K562 (cell line): ENCODE data around the gene IGFBP7. TPM values are rescaled to one million over a fixed set of nuclear protein-coding genes. Genes with fewer than 3 reads are reported as not detected.

Experiments
- ATAC-seq: fragments of 200-7000 bp; cut with Tn5 transposase; 3 replicates; pipeline ENCODE4 v1.9.1; 2020; ENCODE audit warnings: moderate library complexity
- BruUV-seq: library from RNA; stranded (reverse); fragments of 400-500 nt; replicated peaks from 2 replicates; lab custom pipeline; 2021; lab: Mats Ljungman, UMichigan
- CTCF ChIA-PET: fragments of 300-600 bp; formaldehyde crosslinking; extraction: SDS; loops from one replicate; lab custom pipeline; 2021; ENCODE audit warnings: low intra/inter-chr PET ratio; lab: Yijun Ruan, JAX
- POLR2A ChIA-PET: fragments of 300-600, 350-650 bp; sonication (Branson Sonifier 250); formaldehyde crosslinking; extraction: SDS; loops from one replicate; lab custom pipeline; 2021; ENCODE audit warnings: antibody characterized with exemption, inconsistent platforms; lab: Yijun Ruan, JAX
- DNase-seq, 4 experiments: peaks; one replicate each; pipeline versions ENCODE4 v3.0.0 to v3.0.0-alpha.2; 2011 to 2018; ENCODE audit warnings: low spot score in 3 of 4, mixed read lengths in 3 of 4; ENCODE audit errors: extremely low read depth in 1 of 4
- FAIRE-seq: peaks from 2 replicates; lab custom pipeline; 2011; peaks lifted over from hg19 to GRCh38; lab: Jason Lieb, UNC
- H2AFZ ChIP-seq: 2 replicates; pipeline ENCODE4 v1.6.0; 2011; ENCODE audit warnings: low read depth, low read length, control low read depth, inconsistent platforms
- H3K27ac ChIP-seq: fragments of 200-600 bp; 3 replicates; pipeline ENCODE4 v1.8.0; 2011; ENCODE audit warnings: low read depth, mild to moderate bottlenecking, control low read depth, inconsistent platforms, low read length, moderate library complexity, mixed read lengths; ENCODE audit errors: extremely low read depth
- H3K27me3 ChIP-seq, 2 experiments: fragments of 300-600 bp in 1 of 2; 2 replicates in 1 of 2; 3 replicates in 1 of 2; pipeline versions ENCODE4 v1.6.0 to v1.8.0; 2011; ENCODE audit warnings: inconsistent platforms in 2 of 2, low read length in 2 of 2, mild to moderate bottlenecking in 1 of 2, mixed read lengths in 1 of 2, moderate library complexity in 1 of 2; ENCODE audit not compliant: control insufficient read depth in 2 of 2, insufficient read depth in 2 of 2
- H3K36me3 ChIP-seq: fragments of 300-600 bp; 3 replicates; pipeline ENCODE4 v1.8.0; 2011; ENCODE audit warnings: mild to moderate bottlenecking, low read length, inconsistent platforms; ENCODE audit not compliant: control insufficient read depth, insufficient read depth
- H3K4me1 ChIP-seq, 2 experiments: fragments of 200-600 bp in 1 of 2; replicated peaks in 1 of 2; 2 replicates in 1 of 2; 3 replicates in 1 of 2; pipeline versions ENCODE4 v1.5.1 to v1.8.0; 2011; ENCODE audit warnings: inconsistent platforms in 2 of 2, low read length in 2 of 2, mild to moderate bottlenecking in 1 of 2, mixed read lengths in 1 of 2, moderate library complexity in 1 of 2; ENCODE audit not compliant: control insufficient read depth in 2 of 2, insufficient read depth in 2 of 2
- H3K4me2 ChIP-seq: 2 replicates; pipeline ENCODE4 v1.6.1; 2011; ENCODE audit warnings: low read length, control low read depth, inconsistent platforms, mixed read lengths; ENCODE audit not compliant: insufficient read depth
- H3K4me3 ChIP-seq: fragments of 200-600 bp; sonication (generic), shearing (Covaris generic); 2 replicates; pipeline ENCODE4 v1.5.1; 2016; ENCODE audit warnings: control low read depth, inconsistent platforms
- H3K79me2 ChIP-seq: fragments of 200-600 bp; 3 replicates; pipeline ENCODE4 v1.8.0; 2011; ENCODE audit warnings: low read length, inconsistent platforms; ENCODE audit not compliant: control insufficient read depth, insufficient read depth
- H3K9ac ChIP-seq, 2 experiments: 2 replicates each; pipeline versions ENCODE4 v1.6.0 to v1.6.1; 2011; ENCODE audit warnings: low read depth in 2 of 2, low read length in 2 of 2, control low read depth in 1 of 2, inconsistent platforms in 1 of 2, mild to moderate bottlenecking in 1 of 2, mixed read lengths in 1 of 2; ENCODE audit not compliant: insufficient read depth in 1 of 2
- H3K9me1 ChIP-seq: one replicate; pipeline ENCODE4 v1.6.0; 2011; ENCODE audit warnings: inconsistent platforms, mild to moderate bottlenecking, low read length, moderate library complexity; ENCODE audit not compliant: control insufficient read depth, insufficient read depth
- H3K9me3 ChIP-seq: replicated peaks from 2 replicates; pipeline ENCODE4 v1.5.1; 2011; ENCODE audit warnings: low read depth, low read length, inconsistent platforms; ENCODE audit not compliant: control insufficient read depth, insufficient read depth
- H4K20me1 ChIP-seq: replicated peaks from 2 replicates; pipeline ENCODE4 v1.6.1; 2011; ENCODE audit warnings: low read length, inconsistent platforms, mixed read lengths; ENCODE audit not compliant: control insufficient read depth, insufficient read depth
- FOXM1 ChIP-seq, 2 experiments: fragments of 450-650 bp in 1 of 2; sonication (generic) in 1 of 2; formaldehyde crosslinking in 1 of 2; IDR thresholded peaks; 2 replicates each; pipeline versions ENCODE4 v1.6.1 to v1.9.0; 2017 to 2022; ENCODE audit warnings: low read depth in 2 of 2, mild to moderate bottlenecking in 2 of 2, missing genetic modification reagents in 1 of 2, moderate library complexity in 1 of 2
- KDM2B ChIP-seq: fragments of 250-450 bp; sonication (Bioruptor Pico); IDR thresholded peaks from 2 replicates; pipeline ENCODE4 v1.8.0; 2021; ENCODE audit warnings: mild to moderate bottlenecking, moderate library complexity
- KLF16 ChIP-seq: IDR thresholded peaks from 2 replicates; pipeline ENCODE4 v1.6.1; 2016; ENCODE audit warnings: antibody characterized with exemption
- NFATC3 ChIP-seq: fragments of 450-650 bp; IDR thresholded peaks from 2 replicates; pipeline ENCODE4 v1.6.1; 2017; ENCODE audit warnings: mild to moderate bottlenecking
- NFIX ChIP-seq: fragments of 250-450 bp; sonication (Bioruptor Pico); IDR thresholded peaks from 2 replicates; pipeline ENCODE4 v1.4.0; 2020; ENCODE audit warnings: low read depth, mild to moderate bottlenecking, moderate library complexity
- RBFOX2 ChIP-seq: fragments of 200-400 bp; formaldehyde crosslinking; IDR thresholded peaks from 2 replicates; pipeline ENCODE4 v1.6.1; 2017; ENCODE audit warnings: low read depth, mild to moderate bottlenecking, low read length, moderate library complexity
- SIRT6 ChIP-seq: IDR thresholded peaks from one replicate; pipeline ENCODE4 v1.6.1; 2012; ENCODE audit warnings: low read depth, mild to moderate bottlenecking, control low read depth, inconsistent platforms, low read length, moderate library complexity
- SMARCC2 ChIP-seq: fragments of 450-650 bp; IDR thresholded peaks from 2 replicates; pipeline ENCODE4 v1.6.1; 2017; ENCODE audit warnings: antibody characterized with exemption, moderate library complexity, mild to moderate bottlenecking, low read depth
- ZBTB1 ChIP-seq: sonication (generic); formaldehyde crosslinking; IDR thresholded peaks from 2 replicates; pipeline ENCODE4 v1.8.1; 2023; ENCODE audit warnings: missing genetic modification reagents, low read depth, mild to moderate bottlenecking, borderline replicate concordance
- ZNF316 ChIP-seq: fragments of 450-650 bp; IDR thresholded peaks from 2 replicates; pipeline ENCODE4 v1.6.1; 2016
- ZNF717 ChIP-seq: fragments of 250-450 bp; sonication (Bioruptor Pico); IDR thresholded peaks from 2 replicates; pipeline ENCODE4 v1.5.0; 2021
- ZNF766 ChIP-seq: fragments of 200-800 bp; sonication (Bioruptor generic); conservative IDR thresholded peaks from 2 replicates; pipeline ENCODE4 v1.6.1; 2016; ENCODE audit warnings: missing genetic modification characterization, missing compliant biosample characterization
- WGBS: fragments of 100-300 bp; shearing (Covaris generic); methylation state at CpG from one replicate; pipeline ENCODE4 v1.1.6; 2016; ENCODE audit warnings: low coverage, mixed read lengths; ENCODE audit not compliant: insufficient coverage; ENCODE audit errors: missing lambda C conversion rate; 5-methylcytosine and 5-hydroxymethylcytosine counted together
- in situ Hi-C: fragments of 300-500 bp; cut with MboI; formaldehyde crosslinking; loops from 4 replicates; pipeline ENCODE4 v1.15.0; 2018; ENCODE audit warnings: inconsistent platforms, mixed read lengths
- intact Hi-C: fragments of 100-400 bp; cut with micrococcal nuclease; formaldehyde crosslinking; loops from 2 replicates; pipeline ENCODE4 v1.14.2; 2022
- polyA plus RNA-seq, 8 experiments: library from polyadenylated mRNA; depleted of rRNA in 4 of 8; stranded (reverse) in 5 of 8; unstranded in 3 of 8; fragments of >200 nt; fragmentation: Nextera tagmentation in 2 of 8; fragmentation: Illumina TruSeq in 1 of 8; extraction: Ambion mirVana in 2 of 8; extraction: Trizol in 1 of 8; gene quantifications; 2 replicates each; pipeline versions ENCODE4 v1.2.1 to v1.2.3, GENCODE V29; 2011 to 2014; ENCODE audit warnings: inconsistent platforms in 1 of 8, missing spikeins in 1 of 8
- total RNA-seq, 7 experiments: library from RNA; depleted of rRNA in 6 of 7; stranded (reverse); fragments of >200 nt in 6 of 7; fragmentation: Illumina TruSeq in 2 of 7; extraction: Trizol in 2 of 7; gene quantifications; 2 replicates each; pipeline versions ENCODE4 v1.2.1 to v1.2.3, GENCODE V29; 2011 to 2021; ENCODE audit warnings: low replicate concordance in 1 of 7
- TF ChIP-seq, protein P1 (sequence below): sonication (generic); formaldehyde crosslinking; IDR thresholded peaks from 2 replicates; pipeline ENCODE4 v1.9.0; 2022; ENCODE audit warnings: mild to moderate bottlenecking, missing genetic modification reagents
- TF ChIP-seq, protein P2 (sequence below): sonication (generic); formaldehyde crosslinking; IDR thresholded peaks from 2 replicates; pipeline ENCODE4 v1.8.0; 2022; ENCODE audit warnings: missing genetic modification reagents, mild to moderate bottlenecking, borderline replicate concordance
- TF ChIP-seq, protein P3 (sequence below): sonication (generic); formaldehyde crosslinking; IDR thresholded peaks from 2 replicates; pipeline ENCODE4 v1.8.0; 2022; ENCODE audit warnings: mild to moderate bottlenecking, low read depth, missing genetic modification reagents
- TF ChIP-seq, protein P4 (sequence below): fragments of 450-650 bp; IDR thresholded peaks from 2 replicates; pipeline ENCODE4 v1.6.1; 2017; ENCODE audit warnings: antibody characterized with exemption
- TF ChIP-seq, protein P5 (sequence below): fragments of 250-450 bp; sonication (Bioruptor Pico); IDR thresholded peaks from 2 replicates; pipeline ENCODE4 v1.9.0; 2021; ENCODE audit warnings: mild to moderate bottlenecking

The IGFBP7 gene
- total and polyA plus RNA-seq, 9 of the 15 experiments (the other 6 are each of a cell fraction or from before 2014, with no cell fraction given) = 0.27 to 0.49 (median 0.29) TPM; not detected in 6

DNA sequence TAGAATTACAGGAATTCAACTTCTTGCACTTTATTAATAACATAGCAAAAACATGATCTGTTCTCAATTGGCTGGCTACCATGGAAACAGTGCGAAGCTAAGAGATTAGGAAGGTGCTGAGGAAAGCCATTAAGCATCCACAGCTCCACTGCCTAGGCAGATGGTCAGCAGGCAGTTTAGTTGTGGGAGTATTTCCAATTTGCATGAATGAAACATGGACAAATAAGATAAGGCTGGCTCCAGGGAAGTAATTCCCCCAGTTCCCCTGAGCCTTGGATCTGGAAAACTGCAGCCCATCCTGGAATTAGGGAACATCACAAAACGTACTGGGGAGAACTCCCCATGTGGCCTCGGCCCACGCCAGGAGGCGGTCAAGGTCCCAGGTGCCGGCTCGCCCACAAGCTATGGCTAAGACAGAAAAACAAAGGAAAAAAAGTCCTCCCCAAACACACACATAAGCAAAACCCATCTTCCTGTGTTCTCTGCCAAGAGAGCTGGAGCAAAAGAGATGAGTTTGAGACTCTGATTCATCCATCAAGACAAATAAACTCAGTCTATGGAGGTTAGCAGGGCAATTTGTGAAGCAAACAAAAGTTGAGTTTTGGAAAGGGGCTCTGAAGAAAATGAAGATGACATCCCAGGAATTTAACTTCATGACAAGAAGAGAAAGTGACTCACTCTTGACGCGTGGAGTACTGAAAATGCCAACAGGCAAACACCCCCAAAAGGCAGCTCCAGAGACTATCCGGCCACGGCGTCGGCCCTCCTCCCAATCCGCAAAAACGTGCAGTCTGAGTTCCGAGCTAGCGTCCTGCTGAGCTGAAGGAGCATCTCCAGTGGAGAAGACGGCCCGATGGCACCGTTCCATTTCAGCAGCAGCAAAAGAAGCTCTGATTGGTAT, 45.1 kb downstream of the IGFBP7 start:
- in situ Hi-C loops (no loop called here), intact Hi-C loops (no loop called here)
- no peaks in the 10 kb centered on the region for H3K9me1 ChIP-seq
- H3K4me3 ChIP-seq = no peak overlapping the region
- ChIA-PET CTCF (no interaction called here), POLR2A (no interaction called here)
- no peak overlapping the region for H3K27ac ChIP-seq
- no peaks in the 10 kb centered on the region; a peak in 1 of 5 replicates for H3K4me1 ChIP-seq
- no peak overlapping the region for H3K9ac ChIP-seq
- no peaks in the 10 kb centered on the region for H3K9me3 ChIP-seq
- FAIRE-seq (no peak), DNase-seq (no peak)
- no peaks in the 10 kb centered on the region for H3K79me2 ChIP-seq
- under 1% methylated on average over 20 of the region's 20 CpGs for WGBS
- H2AFZ ChIP-seq = no peak overlapping the region
- H3K36me3 ChIP-seq = no peaks in the 10 kb centered on the region
- BruUV-seq = no TSS peak
- H4K20me1 ChIP-seq = no peaks in the 10 kb centered on the region
- TF ChIP-seq SMARCC2 (no peak), ZNF316 (no peak), RBFOX2 (no peak), KLF16 (no peak), ZBTB1 (CRISPR knock-in tag) (no peak), NFIX (no peak), SIRT6 (no peak), NFATC3 (no peak), FOXM1 (IDR thresholded peaks at IDR 0.05; ENCODE audit: low read depth) (no peak), FOXM1 (CRISPR knock-in tag; IDR thresholded peaks at IDR 0.05; ENCODE audit: low read depth) (no peak), ZNF766 (no peak), KDM2B (CRISPR knock-in tag) (no peak), ZNF717 (CRISPR knock-in tag) (no peak)
- TF ChIP-seq, protein P1, sequence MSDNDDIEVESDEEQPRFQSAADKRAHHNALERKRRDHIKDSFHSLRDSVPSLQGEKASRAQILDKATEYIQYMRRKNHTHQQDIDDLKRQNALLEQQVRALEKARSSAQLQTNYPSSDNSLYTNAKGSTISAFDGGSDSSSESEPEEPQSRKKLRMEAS = no peak
- TF ChIP-seq, protein P2, sequence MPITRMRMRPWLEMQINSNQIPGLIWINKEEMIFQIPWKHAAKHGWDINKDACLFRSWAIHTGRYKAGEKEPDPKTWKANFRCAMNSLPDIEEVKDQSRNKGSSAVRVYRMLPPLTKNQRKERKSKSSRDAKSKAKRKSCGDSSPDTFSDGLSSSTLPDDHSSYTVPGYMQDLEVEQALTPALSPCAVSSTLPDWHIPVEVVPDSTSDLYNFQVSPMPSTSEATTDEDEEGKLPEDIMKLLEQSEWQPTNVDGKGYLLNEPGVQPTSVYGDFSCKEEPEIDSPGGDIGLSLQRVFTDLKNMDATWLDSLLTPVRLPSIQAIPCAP (CRISPR knock-in tag) = no peak
- TF ChIP-seq, protein P3, sequence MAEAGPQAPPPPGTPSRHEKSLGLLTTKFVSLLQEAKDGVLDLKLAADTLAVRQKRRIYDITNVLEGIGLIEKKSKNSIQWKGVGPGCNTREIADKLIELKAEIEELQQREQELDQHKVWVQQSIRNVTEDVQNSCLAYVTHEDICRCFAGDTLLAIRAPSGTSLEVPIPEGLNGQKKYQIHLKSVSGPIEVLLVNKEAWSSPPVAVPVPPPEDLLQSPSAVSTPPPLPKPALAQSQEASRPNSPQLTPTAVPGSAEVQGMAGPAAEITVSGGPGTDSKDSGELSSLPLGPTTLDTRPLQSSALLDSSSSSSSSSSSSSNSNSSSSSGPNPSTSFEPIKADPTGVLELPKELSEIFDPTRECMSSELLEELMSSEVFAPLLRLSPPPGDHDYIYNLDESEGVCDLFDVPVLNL (CRISPR knock-in tag) = no peak
- TF ChIP-seq, protein P4, sequence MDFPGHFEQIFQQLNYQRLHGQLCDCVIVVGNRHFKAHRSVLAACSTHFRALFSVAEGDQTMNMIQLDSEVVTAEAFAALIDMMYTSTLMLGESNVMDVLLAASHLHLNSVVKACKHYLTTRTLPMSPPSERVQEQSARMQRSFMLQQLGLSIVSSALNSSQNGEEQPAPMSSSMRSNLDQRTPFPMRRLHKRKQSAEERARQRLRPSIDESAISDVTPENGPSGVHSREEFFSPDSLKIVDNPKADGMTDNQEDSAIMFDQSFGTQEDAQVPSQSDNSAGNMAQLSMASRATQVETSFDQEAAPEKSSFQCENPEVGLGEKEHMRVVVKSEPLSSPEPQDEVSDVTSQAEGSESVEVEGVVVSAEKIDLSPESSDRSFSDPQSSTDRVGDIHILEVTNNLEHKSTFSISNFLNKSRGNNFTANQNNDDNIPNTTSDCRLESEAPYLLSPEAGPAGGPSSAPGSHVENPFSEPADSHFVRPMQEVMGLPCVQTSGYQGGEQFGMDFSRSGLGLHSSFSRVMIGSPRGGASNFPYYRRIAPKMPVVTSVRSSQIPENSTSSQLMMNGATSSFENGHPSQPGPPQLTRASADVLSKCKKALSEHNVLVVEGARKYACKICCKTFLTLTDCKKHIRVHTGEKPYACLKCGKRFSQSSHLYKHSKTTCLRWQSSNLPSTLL = no peak
- TF ChIP-seq, protein P5, sequence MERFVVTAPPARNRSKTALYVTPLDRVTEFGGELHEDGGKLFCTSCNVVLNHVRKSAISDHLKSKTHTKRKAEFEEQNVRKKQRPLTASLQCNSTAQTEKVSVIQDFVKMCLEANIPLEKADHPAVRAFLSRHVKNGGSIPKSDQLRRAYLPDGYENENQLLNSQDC (CRISPR knock-in tag) = no peak
- TF ChIP-seq, all 486 proteins: peak for 0
- Histone ChIP-seq H3K4me2 (no peak overlapping the region), H3K27me3 (peaks cover 6 to 18% of the 10 kb centered on the region in 2 experiments; a peak in 3 of 5 replicates)
- ATAC-seq = no peak
